ENCODE results near the gene SYT15.

The SYT15 gene

GRCh38 chr10:46544989-46545791 lies 33.7 kb upstream of the SYT15 start:
- no peak for TF ChIP-seq SIN3A (IDR thresholded peaks at IDR 0.05; ENCODE audit: borderline replicate concordance, insufficient read depth, low read length)
- TF ChIP-seq FOXP2 (optimal IDR thresholded peaks at IDR 0.05; ENCODE audit: borderline replicate concordance, extremely low read depth, extremely low read length, insufficient read depth) = no peak
- TF ChIP-seq POLR2AphosphoS5 (IDR thresholded peaks at IDR 0.05; ENCODE audit: low read depth, low read length) = no peak
- TF ChIP-seq, protein P1, sequence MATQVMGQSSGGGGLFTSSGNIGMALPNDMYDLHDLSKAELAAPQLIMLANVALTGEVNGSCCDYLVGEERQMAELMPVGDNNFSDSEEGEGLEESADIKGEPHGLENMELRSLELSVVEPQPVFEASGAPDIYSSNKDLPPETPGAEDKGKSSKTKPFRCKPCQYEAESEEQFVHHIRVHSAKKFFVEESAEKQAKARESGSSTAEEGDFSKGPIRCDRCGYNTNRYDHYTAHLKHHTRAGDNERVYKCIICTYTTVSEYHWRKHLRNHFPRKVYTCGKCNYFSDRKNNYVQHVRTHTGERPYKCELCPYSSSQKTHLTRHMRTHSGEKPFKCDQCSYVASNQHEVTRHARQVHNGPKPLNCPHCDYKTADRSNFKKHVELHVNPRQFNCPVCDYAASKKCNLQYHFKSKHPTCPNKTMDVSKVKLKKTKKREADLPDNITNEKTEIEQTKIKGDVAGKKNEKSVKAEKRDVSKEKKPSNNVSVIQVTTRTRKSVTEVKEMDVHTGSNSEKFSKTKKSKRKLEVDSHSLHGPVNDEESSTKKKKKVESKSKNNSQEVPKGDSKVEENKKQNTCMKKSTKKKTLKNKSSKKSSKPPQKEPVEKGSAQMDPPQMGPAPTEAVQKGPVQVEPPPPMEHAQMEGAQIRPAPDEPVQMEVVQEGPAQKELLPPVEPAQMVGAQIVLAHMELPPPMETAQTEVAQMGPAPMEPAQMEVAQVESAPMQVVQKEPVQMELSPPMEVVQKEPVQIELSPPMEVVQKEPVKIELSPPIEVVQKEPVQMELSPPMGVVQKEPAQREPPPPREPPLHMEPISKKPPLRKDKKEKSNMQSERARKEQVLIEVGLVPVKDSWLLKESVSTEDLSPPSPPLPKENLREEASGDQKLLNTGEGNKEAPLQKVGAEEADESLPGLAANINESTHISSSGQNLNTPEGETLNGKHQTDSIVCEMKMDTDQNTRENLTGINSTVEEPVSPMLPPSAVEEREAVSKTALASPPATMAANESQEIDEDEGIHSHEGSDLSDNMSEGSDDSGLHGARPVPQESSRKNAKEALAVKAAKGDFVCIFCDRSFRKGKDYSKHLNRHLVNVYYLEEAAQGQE (IDR thresholded peaks at IDR 0.05; ENCODE audit: insufficient read depth in 1 of 2, low read depth in 2 of 2, low read length in 2 of 2) = no peak
- TF ChIP-seq TAF1 (IDR thresholded peaks at IDR 0.05; ENCODE audit: borderline replicate concordance, insufficient read depth, low read length) = no peak

GRCh38 chr10:46545861-46546590 lies 32.9 kb upstream of the SYT15 start:
- TF ChIP-seq POLR2AphosphoS5 (IDR thresholded peaks at IDR 0.05; ENCODE audit: low read depth, low read length) = no peak
- no peak for TF ChIP-seq SIN3A (IDR thresholded peaks at IDR 0.05; ENCODE audit: borderline replicate concordance, insufficient read depth, low read length)
- no peak for TF ChIP-seq TAF1 (IDR thresholded peaks at IDR 0.05; ENCODE audit: borderline replicate concordance, insufficient read depth, low read length)
- TF ChIP-seq FOXP2 (optimal IDR thresholded peaks at IDR 0.05; ENCODE audit: borderline replicate concordance, extremely low read depth, extremely low read length, insufficient read depth) = no peak
- TF ChIP-seq, protein P1 (IDR thresholded peaks at IDR 0.05; ENCODE audit: insufficient read depth in 1 of 2, low read depth in 2 of 2, low read length in 2 of 2) = no peak

DNA sequence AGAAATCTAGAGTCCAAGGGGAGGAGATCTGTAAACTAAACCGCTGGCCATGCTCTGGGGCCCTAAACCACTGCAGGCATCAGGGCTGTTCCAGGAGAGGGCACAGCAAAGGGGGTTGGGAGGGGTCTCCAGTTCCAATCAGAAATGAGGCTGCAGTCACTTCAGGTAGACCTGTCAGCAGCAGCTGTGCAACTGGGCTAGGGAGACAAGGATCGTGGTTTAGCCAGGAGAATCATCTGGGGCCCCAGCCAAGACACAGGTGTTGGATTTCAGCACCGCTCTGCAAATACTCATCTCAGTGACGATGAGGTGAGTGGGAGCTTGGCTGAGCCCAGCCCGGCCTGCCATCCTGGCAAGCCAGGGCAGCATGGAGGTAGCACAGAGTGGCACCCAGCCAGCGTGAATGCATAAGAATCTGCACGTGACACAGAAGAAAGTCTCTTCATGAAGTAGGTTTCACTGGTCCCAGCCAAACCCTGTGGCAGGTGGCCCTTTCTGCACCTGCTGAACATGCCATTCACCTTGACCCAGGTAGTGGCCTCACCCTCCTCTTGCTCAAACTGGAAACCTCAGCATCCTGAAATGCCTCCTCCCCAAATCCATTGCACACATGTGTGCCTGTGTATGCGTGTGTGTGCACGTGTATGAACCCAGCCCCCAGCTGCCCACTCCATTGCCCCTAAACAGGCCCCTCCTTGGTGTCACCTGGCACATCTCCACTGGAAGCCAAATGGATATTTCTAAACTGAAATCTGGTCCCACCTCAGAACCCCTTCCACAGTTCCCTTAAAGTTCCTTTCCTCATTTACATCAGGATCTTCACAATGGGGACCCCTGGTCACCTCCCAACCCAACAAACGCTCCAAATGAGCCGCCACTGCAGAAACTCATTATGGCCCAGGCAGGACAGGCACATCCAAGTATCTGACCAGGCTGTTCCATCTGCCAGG lies 32.1 kb upstream of the SYT15 start:
- TF ChIP-seq TAF1 (IDR thresholded peaks at IDR 0.05; ENCODE audit: borderline replicate concordance, insufficient read depth, low read length) = no peak
- TF ChIP-seq SIN3A (IDR thresholded peaks at IDR 0.05; ENCODE audit: borderline replicate concordance, insufficient read depth, low read length) = no peak
- TF ChIP-seq, protein P1 (IDR thresholded peaks at IDR 0.05; ENCODE audit: insufficient read depth in 1 of 2, low read depth in 2 of 2, low read length in 2 of 2) = no peak
- no peak for TF ChIP-seq POLR2AphosphoS5 (IDR thresholded peaks at IDR 0.05; ENCODE audit: low read depth, low read length)
- TF ChIP-seq FOXP2 (optimal IDR thresholded peaks at IDR 0.05; ENCODE audit: borderline replicate concordance, extremely low read depth, extremely low read length, insufficient read depth) = no peak

DNA sequence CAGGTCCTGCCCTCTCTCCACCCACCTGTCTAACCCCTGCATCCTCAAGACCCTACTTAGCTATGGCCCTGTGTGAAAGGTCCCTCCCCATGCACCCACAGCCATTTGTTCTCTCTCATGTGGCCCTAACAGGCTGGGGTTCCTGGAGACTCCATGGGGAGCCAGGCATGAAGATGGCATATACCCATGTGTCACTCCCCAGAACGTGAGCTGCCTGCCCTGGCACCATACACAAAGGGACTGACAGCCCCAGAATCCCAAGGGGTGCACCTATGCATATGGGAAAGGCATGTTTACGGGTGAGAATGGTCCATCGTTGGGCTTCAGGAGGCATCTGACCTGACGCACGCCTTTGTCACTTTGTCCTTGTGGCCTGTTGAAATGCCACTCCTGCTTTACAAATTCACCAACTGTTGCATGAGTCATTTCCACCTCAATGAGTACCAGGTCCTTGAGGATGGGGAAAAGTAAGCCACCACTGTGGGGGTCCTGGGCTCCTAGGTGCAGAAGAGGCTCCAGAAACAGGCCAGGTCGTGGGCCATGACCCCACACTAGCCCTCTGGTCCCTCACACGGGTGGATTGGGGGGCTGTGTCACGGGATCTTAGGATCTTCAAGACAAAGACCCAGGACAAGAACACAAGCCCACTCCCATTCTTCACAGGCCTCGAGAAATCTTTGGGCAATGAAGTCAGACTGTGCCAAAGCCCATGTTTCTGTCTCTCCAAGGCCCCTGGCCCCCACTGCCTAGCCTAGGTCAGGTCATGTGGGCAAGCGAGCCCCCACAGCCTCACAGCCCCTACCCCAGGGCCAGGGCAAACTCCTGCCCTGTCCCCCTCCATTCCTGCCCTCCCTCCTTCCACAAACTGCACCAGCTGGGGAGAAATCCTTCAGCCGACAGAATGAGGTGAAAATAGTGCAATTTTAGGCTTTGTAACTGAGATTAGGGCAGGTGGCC lies 31.1 kb upstream of the SYT15 start:
- TF ChIP-seq TAF1 (IDR thresholded peaks at IDR 0.05; ENCODE audit: borderline replicate concordance, insufficient read depth, low read length) (no peak), POLR2AphosphoS5 (IDR thresholded peaks at IDR 0.05; ENCODE audit: low read depth, low read length) (no peak), SIN3A (IDR thresholded peaks at IDR 0.05; ENCODE audit: borderline replicate concordance, insufficient read depth, low read length) (no peak), FOXP2 (optimal IDR thresholded peaks at IDR 0.05; ENCODE audit: borderline replicate concordance, extremely low read depth, extremely low read length, insufficient read depth) (no peak)
- TF ChIP-seq, protein P1 (IDR thresholded peaks at IDR 0.05; ENCODE audit: insufficient read depth in 1 of 2, low read depth in 2 of 2, low read length in 2 of 2) = no peak

Data from PFSK-1 (cell line).